HepG2 (cell line): ENCODE data around the gene COPZ2. TPM values are rescaled to one million over a fixed set of nuclear protein-coding genes. Genes with fewer than 3 reads are reported as not detected.

Source experiments
- CAMTA2 ChIP-seq: sonication (generic); formaldehyde crosslinking; IDR thresholded peaks from 2 replicates; pipeline ENCODE4 v1.4.0; 2020; ENCODE audit warnings: mild to moderate bottlenecking, missing genetic modification reagents, borderline replicate concordance
- CHD4 ChIP-seq: fragments of 200-600 bp; sonication (generic); IDR thresholded peaks from 2 replicates; pipeline ENCODE4 v1.7.0; 2017; ENCODE audit warnings: mild to moderate bottlenecking, low read length, borderline replicate concordance
- CTCF ChIP-seq: sonication (generic); formaldehyde crosslinking; IDR thresholded peaks from 2 replicates; pipeline ENCODE4 v1.5.0; 2020; ENCODE audit warnings: mild to moderate bottlenecking, missing genetic modification reagents, moderate library complexity
- EEA1 ChIP-seq: sonication (generic); formaldehyde crosslinking; IDR thresholded peaks from 2 replicates; pipeline ENCODE4 v1.5.1; 2020; ENCODE audit warnings: mild to moderate bottlenecking, missing genetic modification reagents, borderline replicate concordance
- ELF4 ChIP-seq: sonication (generic); formaldehyde crosslinking; IDR thresholded peaks from 2 replicates; pipeline ENCODE4 v1.5.0; 2020; ENCODE audit warnings: missing genetic modification reagents, mild to moderate bottlenecking, moderate library complexity, borderline replicate concordance
- IRF2 ChIP-seq: IDR thresholded peaks from 2 replicates; pipeline ENCODE4 v1.6.1; 2018; ENCODE audit warnings: missing genetic modification reagents, missing compliant biosample characterization
- KLF16 ChIP-seq, 2 experiments: sonication (generic) in 1 of 2; formaldehyde crosslinking in 1 of 2; IDR thresholded peaks; 2 replicates each; pipeline versions ENCODE4 v1.6.1 to v1.8.0; 2016 to 2023; ENCODE audit warnings: missing genetic modification reagents in 2 of 2, missing compliant biosample characterization in 1 of 2
- KMT2B ChIP-seq: IDR thresholded peaks from 2 replicates; pipeline ENCODE4 v1.6.1; 2016; ENCODE audit warnings: missing genetic modification reagents, missing compliant biosample characterization
- LCORL ChIP-seq, 2 experiments: fragments of 450-650 bp in 1 of 2; sonication (generic) in 1 of 2; formaldehyde crosslinking in 1 of 2; IDR thresholded peaks; 2 replicates each; pipeline versions ENCODE4 v1.5.0 to v1.6.1; 2017 to 2020; ENCODE audit warnings: antibody characterized with exemption in 1 of 2, missing genetic modification reagents in 1 of 2
- NFATC3 ChIP-seq: sonication (generic); formaldehyde crosslinking; IDR thresholded peaks from 2 replicates; pipeline ENCODE4 v1.5.1; 2020; ENCODE audit warnings: mild to moderate bottlenecking, missing genetic modification reagents
- SCMH1 ChIP-seq: sonication (generic); formaldehyde crosslinking; IDR thresholded peaks from 2 replicates; pipeline ENCODE4 v1.9.0; 2021; ENCODE audit warnings: missing genetic modification reagents, mild to moderate bottlenecking, borderline replicate concordance
- ZFP90 ChIP-seq: sonication (generic); formaldehyde crosslinking; IDR thresholded peaks from 2 replicates; pipeline ENCODE4 v1.8.0; 2022; ENCODE audit warnings: missing genetic modification reagents, mild to moderate bottlenecking, inconsistent platforms, borderline replicate concordance
- ZNF121 ChIP-seq: sonication (generic); formaldehyde crosslinking; IDR thresholded peaks from 2 replicates; pipeline ENCODE4 v1.5.0; 2020; ENCODE audit warnings: mild to moderate bottlenecking, missing genetic modification reagents
- ZNF124 ChIP-seq: sonication (generic); formaldehyde crosslinking; IDR thresholded peaks from 2 replicates; pipeline ENCODE4 v1.4.0; 2020; ENCODE audit warnings: missing genetic modification reagents
- ZNF232 ChIP-seq: sonication (generic); formaldehyde crosslinking; IDR thresholded peaks from 2 replicates; pipeline ENCODE4 v1.4.0; 2020; ENCODE audit warnings: missing genetic modification reagents, borderline replicate concordance
- ZNF331 ChIP-seq: sonication (generic); formaldehyde crosslinking; IDR thresholded peaks from 2 replicates; pipeline ENCODE4 v1.4.0; 2020; ENCODE audit warnings: missing genetic modification reagents
- ZNF543 ChIP-seq: sonication (generic); formaldehyde crosslinking; IDR thresholded peaks from 2 replicates; pipeline ENCODE4 v1.4.0; 2020; ENCODE audit warnings: mild to moderate bottlenecking, missing genetic modification reagents
- ZNF687 ChIP-seq: sonication (generic); formaldehyde crosslinking; IDR thresholded peaks from 2 replicates; pipeline ENCODE4 v1.5.1; 2020; ENCODE audit warnings: mild to moderate bottlenecking, missing genetic modification reagents, moderate library complexity
- polyA plus RNA-seq, 8 experiments: library from polyadenylated mRNA; depleted of rRNA in 3 of 8; stranded (reverse) in 7 of 8; unstranded in 1 of 8; fragments of >200 nt; fragmentation: Illumina TruSeq in 4 of 8; extraction: Trizol in 4 of 8; gene quantifications; 2 replicates each; pipeline versions ENCODE4 v1.2.1 to v1.2.3, GENCODE V29; 2011 to 2016; ENCODE audit warnings: low read depth in 4 of 8, missing spikeins in 1 of 8, mixed read lengths in 1 of 8; ENCODE audit not compliant: insufficient read depth in 1 of 8
- total RNA-seq, 5 experiments: library from RNA; depleted of rRNA; stranded (reverse); fragments of >200 nt; fragmentation: Illumina TruSeq; extraction: Trizol; gene quantifications; 2 replicates each; pipeline ENCODE4 v1.2.3, GENCODE V29; 2016; ENCODE audit warnings: low read depth in 1 of 5
- TF ChIP-seq, protein P1 (sequence below): sonication (generic); formaldehyde crosslinking; IDR thresholded peaks from 2 replicates; pipeline ENCODE4 v1.4.0; 2020; ENCODE audit warnings: missing genetic modification reagents
- TF ChIP-seq, protein P2 (sequence below): IDR thresholded peaks from 2 replicates; pipeline ENCODE4 v1.6.1; 2016; ENCODE audit warnings: missing compliant biosample characterization, missing genetic modification reagents, borderline replicate concordance

The COPZ2 gene
- total and polyA plus RNA-seq, 2 of the 13 experiments (the other 11 are each of a cell fraction or from before 2014, with no cell fraction given), result 0.61 to 1.5 TPM

DNA sequence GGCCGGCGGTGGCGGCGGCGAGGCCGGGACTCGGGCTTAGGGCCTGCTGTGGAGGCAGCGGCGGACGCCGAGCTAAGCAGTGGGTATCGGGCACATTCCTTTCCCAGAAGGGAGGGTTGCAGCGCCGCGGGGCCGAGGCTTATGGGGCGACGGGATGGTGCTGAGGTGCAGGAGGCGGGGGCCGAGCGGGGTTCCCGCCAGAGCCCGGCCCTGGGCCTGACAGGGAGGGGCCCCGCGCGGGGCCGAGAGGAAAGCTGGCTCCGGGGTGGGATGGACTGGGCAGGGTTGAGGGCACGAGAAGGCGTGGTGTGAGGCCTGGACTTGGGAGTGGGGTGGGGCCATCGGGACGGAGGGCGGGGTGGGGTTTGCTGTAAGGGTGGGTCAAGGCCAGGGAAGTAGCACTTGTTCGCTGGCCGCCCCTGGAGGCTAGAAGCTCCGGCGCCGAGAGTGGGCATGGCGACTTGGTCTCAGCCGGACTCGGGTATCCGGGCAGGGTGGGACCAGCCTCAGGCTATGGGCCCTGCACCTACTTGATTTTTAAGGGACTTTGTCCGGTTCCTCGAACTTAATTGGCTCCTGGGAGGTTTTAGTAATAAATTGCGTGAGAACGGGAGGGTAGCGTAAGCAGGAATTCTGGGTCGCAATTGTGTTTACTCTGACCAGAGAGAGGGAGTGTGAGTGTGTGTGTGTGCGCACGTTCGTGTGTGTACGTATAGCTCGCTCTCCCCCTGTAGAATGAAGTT, 11.0 kb upstream of the COPZ2 start (continued):
- TF ChIP-seq ZNF232 (CRISPR knock-in tag) (no peak; the same call in 1 of the 2 replicates), KLF16 (CRISPR knock-in tag; IDR thresholded peaks at IDR 0.05) (peak in 1 of 2 experiments; percentile 79; a peak in 1 of 4 replicates), SCMH1 (no peak), NFATC3 (CRISPR knock-in tag) (no peak), ZNF121 (CRISPR knock-in tag) (no peak), ZNF687 (CRISPR knock-in tag) (peak; percentile 86), ZNF543 (CRISPR knock-in tag) (peak; percentile 73; the same call in 1 of the 2 replicates), EEA1 (CRISPR knock-in tag) (0 out of 2 replicates have a peak, but pooled peaks have one; percentile 24), IRF2 (CRISPR knock-in tag) (no peak; the same call in 1 of the 2 replicates), CHD4 (no peak), LCORL (IDR thresholded peaks at IDR 0.05) (no peak), LCORL (CRISPR knock-in tag; IDR thresholded peaks at IDR 0.05) (no peak; the same call in 1 of the 2 replicates), CAMTA2 (CRISPR knock-in tag) (0 out of 2 replicates have a peak, but pooled peaks have one; percentile 92), CTCF (CRISPR knock-in tag) (no peak), ZFP90 (CRISPR knock-in tag) (no peak), ZNF331 (CRISPR knock-in tag) (peak; percentile 37), KMT2B (no peak; the same call in none of the 2 replicates), ELF4 (CRISPR knock-in tag) (peak; percentile 20; the same call in 1 of the 2 replicates), ZNF124 (CRISPR knock-in tag) (0 out of 2 replicates have a peak, but pooled peaks have one; percentile 79)
- TF ChIP-seq, protein P1, sequence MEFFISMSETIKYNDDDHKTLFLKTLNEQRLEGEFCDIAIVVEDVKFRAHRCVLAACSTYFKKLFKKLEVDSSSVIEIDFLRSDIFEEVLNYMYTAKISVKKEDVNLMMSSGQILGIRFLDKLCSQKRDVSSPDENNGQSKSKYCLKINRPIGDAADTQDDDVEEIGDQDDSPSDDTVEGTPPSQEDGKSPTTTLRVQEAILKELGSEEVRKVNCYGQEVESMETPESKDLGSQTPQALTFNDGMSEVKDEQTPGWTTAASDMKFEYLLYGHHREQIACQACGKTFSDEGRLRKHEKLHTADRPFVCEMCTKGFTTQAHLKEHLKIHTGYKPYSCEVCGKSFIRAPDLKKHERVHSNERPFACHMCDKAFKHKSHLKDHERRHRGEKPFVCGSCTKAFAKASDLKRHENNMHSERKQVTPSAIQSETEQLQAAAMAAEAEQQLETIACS (CRISPR knock-in tag), result no peak; the same call in 1 of the 2 replicates
- TF ChIP-seq, protein P2, sequence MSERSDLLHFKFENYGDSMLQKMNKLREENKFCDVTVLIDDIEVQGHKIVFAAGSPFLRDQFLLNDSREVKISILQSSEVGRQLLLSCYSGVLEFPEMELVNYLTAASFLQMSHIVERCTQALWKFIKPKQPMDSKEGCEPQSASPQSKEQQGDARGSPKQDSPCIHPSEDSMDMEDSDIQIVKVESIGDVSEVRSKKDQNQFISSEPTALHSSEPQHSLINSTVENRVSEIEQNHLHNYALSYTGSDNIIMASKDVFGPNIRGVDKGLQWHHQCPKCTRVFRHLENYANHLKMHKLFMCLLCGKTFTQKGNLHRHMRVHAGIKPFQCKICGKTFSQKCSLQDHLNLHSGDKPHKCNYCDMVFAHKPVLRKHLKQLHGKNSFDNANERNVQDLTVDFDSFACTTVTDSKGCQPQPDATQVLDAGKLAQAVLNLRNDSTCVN, result no peak; the same call in 1 of the 2 replicates
